HCT116 (cell line): ENCODE measurements around the gene IL11RA.

Experiments
- EZH2phosphoT487 ChIP-seq: fragments of 200-600 bp; IDR thresholded peaks from 2 replicates; pipeline ENCODE4 v1.6.1; 2018; ENCODE audit warnings: antibody characterized with exemption, borderline replicate concordance
- TF ChIP-seq, protein P1 (sequence below), 3 experiments: fragments of 200-600 bp in 1 of 3; sonication (generic) in 1 of 3; IDR thresholded peaks in 2 of 3; conservative IDR thresholded peaks in 1 of 3; 2 replicates each; pipeline ENCODE4 v1.5.1; 2012 to 2017; ENCODE audit warnings: low read depth in 2 of 3, low read length in 2 of 3, antibody characterized with exemption in 1 of 3, borderline replicate concordance in 1 of 3, control low read depth in 1 of 3, mild to moderate bottlenecking in 1 of 3, mixed read lengths in 1 of 3, mixed run types in 1 of 3, moderate library complexity in 1 of 3; ENCODE audit not compliant: insufficient read depth in 1 of 3
- TF ChIP-seq, protein P2 (sequence below): IDR thresholded peaks from 2 replicates; pipeline ENCODE4 v1.6.1; 2012

DNA sequence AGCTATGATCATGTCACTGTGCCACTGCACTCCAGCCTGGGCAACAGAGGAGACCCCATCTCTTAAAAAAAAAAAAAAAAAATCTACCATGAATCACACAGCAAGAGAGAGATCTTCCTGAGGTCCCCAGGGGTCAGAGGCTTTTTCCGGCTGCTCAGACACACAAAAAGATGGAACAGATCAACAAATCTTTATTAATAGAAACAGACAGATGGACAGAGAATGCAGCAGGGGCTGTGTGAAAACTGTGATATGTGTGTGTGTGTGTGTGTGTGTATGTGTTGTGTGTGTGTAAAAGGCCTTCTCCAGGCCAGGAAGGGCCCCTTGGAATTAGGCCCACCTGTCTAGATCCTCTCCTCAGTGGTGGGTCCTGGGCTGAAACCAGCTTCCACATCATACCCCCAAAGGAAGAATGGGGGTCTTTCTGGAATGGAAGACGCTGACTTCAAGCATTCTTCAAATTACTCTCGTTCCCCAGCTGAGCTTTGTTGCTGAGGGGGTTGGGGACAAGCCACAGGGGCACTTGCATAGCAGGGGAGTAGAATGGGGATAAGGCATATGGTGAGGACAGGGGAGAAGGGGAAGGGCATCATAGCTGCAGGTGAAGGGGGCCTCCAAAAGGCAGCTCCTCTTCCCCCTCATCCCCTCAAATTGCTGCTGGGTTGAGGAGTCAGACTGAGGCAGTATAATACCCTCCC, 17.3 kb upstream of the IL11RA start:
- TF ChIP-seq, protein P1, sequence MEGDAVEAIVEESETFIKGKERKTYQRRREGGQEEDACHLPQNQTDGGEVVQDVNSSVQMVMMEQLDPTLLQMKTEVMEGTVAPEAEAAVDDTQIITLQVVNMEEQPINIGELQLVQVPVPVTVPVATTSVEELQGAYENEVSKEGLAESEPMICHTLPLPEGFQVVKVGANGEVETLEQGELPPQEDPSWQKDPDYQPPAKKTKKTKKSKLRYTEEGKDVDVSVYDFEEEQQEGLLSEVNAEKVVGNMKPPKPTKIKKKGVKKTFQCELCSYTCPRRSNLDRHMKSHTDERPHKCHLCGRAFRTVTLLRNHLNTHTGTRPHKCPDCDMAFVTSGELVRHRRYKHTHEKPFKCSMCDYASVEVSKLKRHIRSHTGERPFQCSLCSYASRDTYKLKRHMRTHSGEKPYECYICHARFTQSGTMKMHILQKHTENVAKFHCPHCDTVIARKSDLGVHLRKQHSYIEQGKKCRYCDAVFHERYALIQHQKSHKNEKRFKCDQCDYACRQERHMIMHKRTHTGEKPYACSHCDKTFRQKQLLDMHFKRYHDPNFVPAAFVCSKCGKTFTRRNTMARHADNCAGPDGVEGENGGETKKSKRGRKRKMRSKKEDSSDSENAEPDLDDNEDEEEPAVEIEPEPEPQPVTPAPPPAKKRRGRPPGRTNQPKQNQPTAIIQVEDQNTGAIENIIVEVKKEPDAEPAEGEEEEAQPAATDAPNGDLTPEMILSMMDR (IDR thresholded peaks at IDR 0.05 in 2 of 3, conservative IDR thresholded peaks at IDR 0.05 in 1 of 3; ENCODE audit: borderline replicate concordance in 1 of 3, insufficient read depth in 1 of 3, low read depth in 2 of 3, low read length in 2 of 3), result no peak
- TF ChIP-seq EZH2phosphoT487, result no peak
- TF ChIP-seq, protein P2, sequence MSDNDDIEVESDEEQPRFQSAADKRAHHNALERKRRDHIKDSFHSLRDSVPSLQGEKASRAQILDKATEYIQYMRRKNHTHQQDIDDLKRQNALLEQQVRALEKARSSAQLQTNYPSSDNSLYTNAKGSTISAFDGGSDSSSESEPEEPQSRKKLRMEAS, result no peak
